H9 (cell line): Measurements from ENCODE around the gene AMOTL1. TPM values are rescaled to one million over a fixed set of nuclear protein-coding genes. Genes with fewer than 3 reads are reported as not detected.

Experiments
- DNase-seq: peaks from one replicate; pipeline ENCODE4 v3.0.0-alpha.2; 2017
- H2AFZ ChIP-seq: one replicate; pipeline ENCODE4 v1.6.1; 2013; ENCODE audit warnings: mild to moderate bottlenecking, low read length, control low read depth, moderate library complexity
- H2AK5ac ChIP-seq: 2 replicates; pipeline ENCODE4 v1.6.1; 2013; ENCODE audit warnings: low read length, control low read depth, mixed read lengths; ENCODE audit not compliant: insufficient read length
- H2BK120ac ChIP-seq: one replicate; pipeline ENCODE4 v1.6.1; 2013; ENCODE audit warnings: low read depth, mild to moderate bottlenecking, low read length, control low read depth, inconsistent platforms; ENCODE audit not compliant: poor library complexity, severe bottlenecking
- H2BK12ac ChIP-seq: 2 replicates; pipeline ENCODE4 v1.6.1; 2013; ENCODE audit warnings: low read length, control low read depth, mixed read lengths, low read depth; ENCODE audit not compliant: insufficient read length
- H2BK15ac ChIP-seq: 2 replicates; pipeline ENCODE4 v1.6.1; 2013; ENCODE audit warnings: low read depth, low read length, control low read depth
- H2BK20ac ChIP-seq: one replicate; pipeline ENCODE4 v1.6.1; 2013; ENCODE audit warnings: low read depth, mild to moderate bottlenecking, low read length, control low read depth, inconsistent platforms; ENCODE audit not compliant: poor library complexity, severe bottlenecking
- H2BK5ac ChIP-seq: 2 replicates; pipeline ENCODE4 v1.6.1; 2013; ENCODE audit warnings: low read length, control low read depth, mixed read lengths; ENCODE audit not compliant: insufficient read length
- H3K14ac ChIP-seq: 2 replicates; pipeline ENCODE4 v1.6.1; 2013; ENCODE audit warnings: low read length, control low read depth; ENCODE audit not compliant: insufficient read depth
- H3K18ac ChIP-seq: 2 replicates; pipeline ENCODE4 v1.6.1; 2013; ENCODE audit warnings: low read depth, mild to moderate bottlenecking, mixed read lengths, low read length, control low read depth; ENCODE audit not compliant: insufficient read length
- H3K23ac ChIP-seq: 2 replicates; pipeline ENCODE4 v1.6.1; 2013; ENCODE audit warnings: low read length, control low read depth, mixed read lengths, low read depth; ENCODE audit not compliant: insufficient read length
- H3K23me2 ChIP-seq: 2 replicates; pipeline ENCODE4 v1.6.1; 2013; ENCODE audit warnings: low read depth, mild to moderate bottlenecking, mixed read lengths, low read length, control low read depth; ENCODE audit not compliant: insufficient read length, poor library complexity, severe bottlenecking
- H3K27ac ChIP-seq: 2 replicates; pipeline ENCODE4 v1.5.1; 2013; ENCODE audit warnings: low read length, control low read depth, mixed read lengths, low read depth; ENCODE audit not compliant: insufficient read length
- H3K27me3 ChIP-seq: 2 replicates; pipeline ENCODE4 v1.6.1; 2013; ENCODE audit warnings: low read length, control low read depth, inconsistent platforms; ENCODE audit not compliant: insufficient read depth
- H3K4ac ChIP-seq: 2 replicates; pipeline ENCODE4 v1.6.1; 2013; ENCODE audit warnings: low read depth, mild to moderate bottlenecking, control low read depth, inconsistent platforms, low read length, moderate library complexity
- H3K4me1 ChIP-seq: 2 replicates; pipeline ENCODE4 v1.6.1; 2013; ENCODE audit warnings: low read length, control low read depth, inconsistent platforms; ENCODE audit not compliant: insufficient read depth
- H3K4me2 ChIP-seq: 2 replicates; pipeline ENCODE4 v1.6.1; 2013; ENCODE audit warnings: low read length, control low read depth, mixed read lengths; ENCODE audit not compliant: insufficient read length, insufficient read depth
- H3K56ac ChIP-seq: 2 replicates; pipeline ENCODE4 v1.6.1; 2013; ENCODE audit warnings: low read depth, mild to moderate bottlenecking, mixed read lengths, low read length, control low read depth; ENCODE audit not compliant: insufficient read length
- H3K79me1 ChIP-seq: 2 replicates; pipeline ENCODE4 v1.6.1; 2013; ENCODE audit warnings: low read depth, mild to moderate bottlenecking, moderate library complexity, low read length, control low read depth, inconsistent platforms; ENCODE audit not compliant: insufficient read depth, poor library complexity, severe bottlenecking
- H3K79me2 ChIP-seq: 2 replicates; pipeline ENCODE4 v1.6.1; 2013; ENCODE audit warnings: low read length, control low read depth, inconsistent platforms; ENCODE audit not compliant: insufficient read depth
- H3K9ac ChIP-seq: 2 replicates; pipeline ENCODE4 v1.6.1; 2013; ENCODE audit warnings: low read length, control low read depth, mixed read lengths; ENCODE audit not compliant: insufficient read length; ENCODE audit errors: extremely low read depth
- H3K9me3 ChIP-seq: one replicate; pipeline ENCODE4 v1.6.1; 2013; ENCODE audit warnings: low read depth, low read length, inconsistent platforms; ENCODE audit not compliant: control insufficient read depth
- H3T11ph ChIP-seq: one replicate; pipeline ENCODE4 v1.6.1; 2013; ENCODE audit warnings: mild to moderate bottlenecking, low read length, control low read depth, inconsistent platforms
- H4K20me1 ChIP-seq: one replicate; pipeline ENCODE4 v1.6.1; 2013; ENCODE audit not compliant: control insufficient read depth, insufficient read length, insufficient read depth
- H4K5ac ChIP-seq: 2 replicates; pipeline ENCODE4 v1.6.1; 2013; ENCODE audit warnings: low read depth, mild to moderate bottlenecking, mixed read lengths, low read length, control low read depth; ENCODE audit not compliant: insufficient read length
- H4K8ac ChIP-seq: replicated peaks from 2 replicates; pipeline ENCODE4 v1.6.1; 2013; ENCODE audit warnings: low read length, control low read depth, mixed read lengths, low read depth; ENCODE audit not compliant: insufficient read length
- H4K91ac ChIP-seq: 2 replicates; pipeline ENCODE4 v1.6.1; 2013; ENCODE audit warnings: low read depth, mild to moderate bottlenecking, moderate library complexity, mixed read lengths, low read length, control low read depth; ENCODE audit not compliant: insufficient read length
- H3K27ac Mint-ChIP-seq, 3 experiments: 2 replicates in 2 of 3; 3 replicates in 1 of 3; pipeline ENCODE4 v1.8.0; 2020 to 2021; ENCODE audit warnings: mixed read lengths in 3 of 3, mild to moderate bottlenecking in 1 of 3, moderate library complexity in 1 of 3
- H3K27me3 Mint-ChIP-seq: 2 replicates; pipeline ENCODE4 v1.8.0; 2021; ENCODE audit warnings: low read depth, mild to moderate bottlenecking, moderate library complexity, mixed read lengths
- H3K36me3 Mint-ChIP-seq, 3 experiments: 2 replicates in 2 of 3; 3 replicates in 1 of 3; pipeline ENCODE4 v1.8.0; 2020 to 2021; ENCODE audit warnings: low read depth in 3 of 3, mixed read lengths in 3 of 3; ENCODE audit not compliant: insufficient read depth in 1 of 3
- H3K4me1 Mint-ChIP-seq, 2 experiments: 2 replicates each; pipeline ENCODE4 v1.8.0; 2020; ENCODE audit warnings: mixed read lengths in 2 of 2
- H3K4me3 Mint-ChIP-seq, 2 experiments: 2 replicates in 1 of 2; 3 replicates in 1 of 2; pipeline ENCODE4 v1.8.0; 2020 to 2021; ENCODE audit warnings: mild to moderate bottlenecking in 2 of 2, mixed read lengths in 2 of 2, moderate library complexity in 1 of 2
- H3K9me3 Mint-ChIP-seq, 2 experiments: 2 replicates in 1 of 2; 3 replicates in 1 of 2; pipeline ENCODE4 v1.8.0; 2020; ENCODE audit warnings: mild to moderate bottlenecking in 2 of 2, mixed read lengths in 2 of 2, moderate library complexity in 1 of 2
- WGBS: extraction: QIAGEN DNeasy Blood & Tissue Kit; methylation state at CpG from one replicate; pipeline ENCODE4 v1.1.7; 2013; ENCODE audit warnings: missing lambda C conversion rate, low lambda C conversion rate, mixed read lengths; ENCODE audit not compliant: insufficient read length; ENCODE audit errors: extremely low coverage; 5-methylcytosine and 5-hydroxymethylcytosine counted together
- total RNA-seq: library from RNA; stranded (reverse); gene quantifications from 2 replicates; pipeline ENCODE4 v1.2.1, GENCODE V29; 2021
- TF ChIP-seq, protein P1 (sequence below): fragments of 200-600 bp; sonication (generic); conservative IDR thresholded peaks from 3 replicates; pipeline ENCODE4 v1.8.0; 2021; ENCODE audit warnings: antibody characterized with exemption, mild to moderate bottlenecking

Gene AMOTL1
- total RNA-seq, 1 experiment from 2014 or later: 18.5 TPM

DNA sequence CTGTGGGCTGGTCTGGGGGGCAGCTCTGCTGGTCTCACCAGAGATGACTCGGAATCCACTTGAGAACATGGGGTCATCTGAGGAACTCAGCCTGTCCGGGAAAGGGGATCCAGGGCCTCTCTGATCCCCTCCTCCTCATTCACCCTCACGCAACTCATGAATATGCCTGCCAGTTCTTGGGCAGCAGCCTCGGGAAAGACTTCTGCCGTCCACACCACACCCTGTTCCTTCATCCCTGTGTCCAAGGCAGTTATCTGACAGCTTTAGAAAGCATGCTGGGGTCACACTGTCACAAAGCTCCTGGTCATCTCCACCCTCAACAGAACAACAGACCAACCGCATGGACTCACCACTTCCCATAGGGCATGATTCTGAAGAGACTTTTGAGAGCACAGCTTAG is 88.3 kb downstream of the AMOTL1 start:
- Histone ChIP-seq H3K23ac (no peak overlapping the region), H2AK5ac (no peak overlapping the region), H3T11ph (no peak overlapping the region), H4K20me1 (no peaks in the 10 kb centered on the region), H2BK120ac (no peak overlapping the region), H3K4ac (no peak overlapping the region), H3K4me2 (no peak overlapping the region), H3K27ac (no peak overlapping the region), H2AFZ (no peak overlapping the region), H2BK12ac (no peak overlapping the region), H3K4me1 (no peaks in the 10 kb centered on the region), H3K9me3 (no peaks in the 10 kb centered on the region), H4K8ac (no peak overlapping the region), H2BK15ac (no peak overlapping the region), H3K18ac (no peak overlapping the region), H3K14ac (no peak overlapping the region), H3K27me3 (no peaks in the 10 kb centered on the region), H3K23me2 (no peaks in the 10 kb centered on the region), H4K5ac (no peak overlapping the region), H2BK5ac (no peak overlapping the region), H2BK20ac (no peak overlapping the region), H3K9ac (no peak overlapping the region), H3K56ac (no peak overlapping the region), H4K91ac (no peak overlapping the region), H3K79me1 (no peaks in the 10 kb centered on the region), H3K79me2 (no peaks in the 10 kb centered on the region)
- Mint-ChIP-seq H3K36me3 (peaks cover 47 to 60% (median 58%) of the 10 kb centered on the region in 3 experiments; a peak in 6 of 7 replicates), H3K27ac (no peak overlapping the region; a peak in 2 of 7 replicates), H3K9me3 (no peaks in the 10 kb centered on the region), H3K27me3 (no peaks in the 10 kb centered on the region), H3K4me1 (peaks cover 4 to 8% of the 10 kb centered on the region in 2 experiments; a peak in 2 of 4 replicates), H3K4me3 (no peak overlapping the region)
- TF ChIP-seq, protein P1, sequence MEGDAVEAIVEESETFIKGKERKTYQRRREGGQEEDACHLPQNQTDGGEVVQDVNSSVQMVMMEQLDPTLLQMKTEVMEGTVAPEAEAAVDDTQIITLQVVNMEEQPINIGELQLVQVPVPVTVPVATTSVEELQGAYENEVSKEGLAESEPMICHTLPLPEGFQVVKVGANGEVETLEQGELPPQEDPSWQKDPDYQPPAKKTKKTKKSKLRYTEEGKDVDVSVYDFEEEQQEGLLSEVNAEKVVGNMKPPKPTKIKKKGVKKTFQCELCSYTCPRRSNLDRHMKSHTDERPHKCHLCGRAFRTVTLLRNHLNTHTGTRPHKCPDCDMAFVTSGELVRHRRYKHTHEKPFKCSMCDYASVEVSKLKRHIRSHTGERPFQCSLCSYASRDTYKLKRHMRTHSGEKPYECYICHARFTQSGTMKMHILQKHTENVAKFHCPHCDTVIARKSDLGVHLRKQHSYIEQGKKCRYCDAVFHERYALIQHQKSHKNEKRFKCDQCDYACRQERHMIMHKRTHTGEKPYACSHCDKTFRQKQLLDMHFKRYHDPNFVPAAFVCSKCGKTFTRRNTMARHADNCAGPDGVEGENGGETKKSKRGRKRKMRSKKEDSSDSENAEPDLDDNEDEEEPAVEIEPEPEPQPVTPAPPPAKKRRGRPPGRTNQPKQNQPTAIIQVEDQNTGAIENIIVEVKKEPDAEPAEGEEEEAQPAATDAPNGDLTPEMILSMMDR: no peak
- DNase-seq: no peak
- no CpG with 5 or more reads among the region's 6 CpGs for WGBS
